ENCODE results near the gene COA1.
A peak's percentile ranks its signal among the peaks of the same experiment; 100 is the strongest.
"Not testable (repeated sequence)": the region's sequence is repeated elsewhere in the genome, so short reads cannot be mapped to it uniquely, and the experiment has no call there.

COA1 gene

GRCh38 chr7:43726466-43726865 is 2.9 kb downstream of the COA1 start:
- no peak for FAIRE-seq

- no peak for FAIRE-seq
Observed at GRCh38 chr7:43725251-43725650, 4.1 kb downstream of the COA1 start.

GRCh38 chr7:43723007-43723341 is 6.3 kb downstream of the COA1 start:
- no peak for FAIRE-seq

GRCh38 chr7:43721193-43721806 is 8.0 kb downstream of the COA1 start:
- FAIRE-seq = peak; percentile 86

- FAIRE-seq = no peak
Observed at GRCh38 chr7:43716598-43716997, 12.7 kb downstream of the COA1 start.

GRCh38 chr7:43715966-43716365 is 13.4 kb downstream of the COA1 start:
- not testable (repeated sequence) for FAIRE-seq

GRCh38 chr7:43711503-43711902 is 17.8 kb downstream of the COA1 start:
- no peak for FAIRE-seq

DNA sequence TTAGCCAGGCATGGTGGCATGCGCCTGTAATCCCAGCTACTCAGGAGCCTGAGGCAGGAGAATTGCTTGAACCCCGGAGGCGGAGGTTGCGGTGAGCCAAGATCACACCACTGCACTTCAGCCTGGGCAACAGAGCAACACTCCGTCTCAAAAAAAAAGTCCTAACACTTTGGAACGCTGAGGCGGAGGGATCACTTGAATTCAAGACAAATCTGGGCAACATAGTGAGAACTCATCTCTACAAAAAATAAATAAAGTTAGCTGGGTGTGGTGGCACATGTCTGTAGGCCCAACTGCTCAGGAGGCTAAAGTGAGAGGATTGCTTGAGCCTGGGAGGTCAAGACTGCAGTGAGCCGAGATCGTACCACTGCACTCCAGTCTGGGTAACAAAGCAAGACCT is 21.3 kb downstream of the COA1 start:
- not testable (repeated sequence) for FAIRE-seq

DNA sequence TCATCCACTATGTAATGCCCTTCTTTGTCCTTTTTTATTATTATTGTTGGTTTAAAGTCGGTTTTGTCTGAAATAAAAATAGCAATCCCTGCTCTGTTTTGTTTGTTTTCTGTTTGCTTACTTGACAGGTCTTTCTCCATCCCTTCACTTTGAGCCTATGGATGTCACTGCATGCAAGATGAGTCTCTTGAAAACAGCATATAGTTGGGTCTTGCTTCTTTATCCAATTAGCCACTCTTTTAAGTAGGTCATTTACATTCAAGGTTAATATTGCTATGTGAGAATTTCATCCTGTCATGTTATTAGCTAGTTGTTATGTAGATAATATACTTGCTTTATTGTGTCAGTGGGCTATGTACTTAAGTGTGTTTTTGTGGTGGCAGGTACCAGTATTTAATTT is 25.8 kb downstream of the COA1 start:
- no peak for FAIRE-seq

DNA sequence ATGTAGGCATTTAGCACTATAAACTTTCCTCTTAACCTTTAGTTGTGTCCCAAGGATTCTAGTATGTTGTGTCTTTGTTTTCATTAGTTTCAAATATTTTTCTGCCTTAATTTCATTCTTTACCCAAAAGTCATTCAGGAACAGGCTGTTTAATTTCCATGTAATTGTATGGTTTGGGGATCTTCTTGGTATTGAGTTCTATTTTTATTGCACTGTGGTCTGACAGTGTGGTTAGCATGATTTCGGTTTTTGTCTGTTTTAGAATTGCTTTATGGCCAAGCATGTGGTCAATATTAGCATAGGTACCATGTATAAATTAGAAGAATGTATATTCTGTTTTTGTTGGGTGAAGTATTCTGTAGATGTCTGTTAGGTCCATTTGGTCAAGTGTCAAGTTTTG is 26.3 kb downstream of the COA1 start:
- FAIRE-seq = no peak

DNA sequence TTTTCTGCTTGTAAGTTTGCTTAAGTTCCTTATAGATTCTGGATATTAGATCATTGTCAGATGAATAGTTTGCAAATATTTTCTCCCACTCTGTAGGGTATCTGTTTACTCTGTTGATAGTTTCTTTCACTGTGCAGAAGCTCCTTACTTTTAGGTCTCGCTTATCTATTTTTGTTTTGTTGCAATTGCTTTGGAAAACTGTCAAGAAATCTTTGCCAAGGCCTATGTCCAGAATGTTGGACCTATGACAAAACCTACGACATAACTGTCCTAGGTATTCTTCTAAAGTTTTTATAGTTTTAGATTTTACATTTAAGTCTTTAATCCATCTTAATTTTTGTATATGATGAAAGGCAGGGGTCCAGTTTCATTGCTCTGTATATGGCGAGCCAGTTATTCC is 27.4 kb downstream of the COA1 start:
- no peak for FAIRE-seq

GRCh38 chr7:43701500-43701854 is 27.8 kb downstream of the COA1 start:
- no peak for FAIRE-seq

DNA sequence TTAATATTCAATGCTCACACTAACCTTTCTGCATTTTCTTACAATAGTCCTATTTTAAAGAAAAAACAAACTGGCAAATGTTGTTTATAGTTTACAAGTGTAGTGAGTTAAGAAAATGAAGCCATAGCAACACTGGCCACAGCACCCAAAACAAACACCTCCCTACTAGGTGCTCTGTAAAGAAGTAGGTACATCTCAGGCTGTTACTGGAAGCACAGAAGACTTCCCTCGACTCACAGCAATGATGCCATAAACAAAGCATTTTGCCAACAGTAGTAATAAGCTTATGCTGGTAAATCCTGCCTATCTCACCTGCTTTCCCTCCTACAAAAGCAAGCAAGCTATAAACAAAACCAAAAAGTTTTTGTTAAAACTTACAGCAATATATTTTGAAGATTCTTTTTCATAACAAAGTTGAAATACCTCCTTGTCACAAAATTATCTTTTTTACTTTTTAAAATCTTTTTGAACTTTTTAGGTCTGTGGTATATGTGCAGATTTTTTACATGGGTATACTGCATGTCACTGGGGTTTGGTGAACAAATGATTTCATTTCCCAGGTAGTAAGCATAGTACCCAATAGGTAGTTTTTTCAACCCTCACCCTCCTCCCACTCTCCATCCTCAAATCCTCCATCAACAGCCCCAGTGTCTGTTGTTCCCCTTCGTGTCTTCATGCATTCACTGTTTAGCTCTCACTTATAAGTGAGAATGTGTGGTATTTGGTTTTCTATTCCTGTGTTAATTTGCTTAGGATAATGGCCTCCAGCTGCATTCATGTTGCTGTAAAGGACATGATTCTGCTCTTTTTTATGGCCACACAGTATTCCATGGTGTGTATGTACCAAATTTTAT is 28.4 kb downstream of the COA1 start:
- FAIRE-seq = no peak

DNA sequence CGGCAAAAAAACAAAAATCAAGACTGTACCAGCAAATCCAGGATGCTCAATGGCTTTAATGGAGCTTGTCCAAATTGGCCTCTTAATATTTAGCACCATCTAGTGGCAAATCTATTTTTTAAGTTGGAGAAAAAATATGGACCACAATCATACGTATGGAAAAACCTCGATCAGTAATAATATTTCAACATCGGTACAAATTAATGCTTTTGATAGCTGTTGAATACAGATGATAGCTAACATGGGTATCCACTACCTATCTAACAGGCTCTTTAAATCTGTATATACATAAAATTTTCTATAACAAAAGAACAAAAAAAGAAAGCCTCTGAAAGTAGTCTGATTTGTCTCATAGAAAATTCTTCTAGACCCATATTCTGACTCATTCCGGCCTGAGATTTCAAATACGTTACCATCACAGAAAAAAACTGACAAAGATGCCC is 29.2 kb downstream of the COA1 start:
- FAIRE-seq = peak; percentile 76

DNA sequence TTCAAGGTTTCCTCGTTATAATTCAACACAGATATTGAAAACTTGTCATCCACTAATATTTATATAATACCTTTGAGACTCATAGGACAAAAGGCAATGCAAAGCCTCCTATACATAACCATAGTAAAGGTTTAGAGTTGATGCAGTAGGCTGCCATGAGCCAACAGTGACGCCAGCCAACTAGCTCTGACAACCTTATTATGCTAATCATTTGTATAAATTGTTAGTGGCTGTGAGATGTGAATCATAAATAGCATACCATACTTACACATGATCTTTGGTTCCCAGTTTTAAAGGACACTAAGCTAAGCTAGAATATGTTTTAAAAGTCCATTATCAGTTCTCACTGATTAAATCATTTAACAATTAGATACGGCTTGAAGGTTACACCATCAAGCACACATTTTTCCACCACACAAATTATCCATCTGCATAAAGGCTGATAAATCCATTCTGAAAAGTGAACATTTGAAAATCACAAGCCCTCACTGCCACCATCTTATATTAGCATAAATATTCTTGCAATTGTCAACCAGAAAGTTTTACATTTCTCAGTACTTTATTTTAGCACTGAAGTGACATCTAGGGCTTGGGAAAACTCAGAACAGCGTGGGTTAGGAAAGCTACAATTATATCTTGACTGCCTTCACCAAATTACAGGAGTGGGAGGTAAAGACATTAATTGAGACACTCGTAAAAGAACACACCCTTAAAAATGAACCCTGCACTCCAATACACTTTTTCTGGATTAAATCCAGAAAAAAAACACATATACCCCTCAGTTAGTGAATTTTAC is 30.7 kb downstream of the COA1 start:
- FAIRE-seq = no peak

DNA sequence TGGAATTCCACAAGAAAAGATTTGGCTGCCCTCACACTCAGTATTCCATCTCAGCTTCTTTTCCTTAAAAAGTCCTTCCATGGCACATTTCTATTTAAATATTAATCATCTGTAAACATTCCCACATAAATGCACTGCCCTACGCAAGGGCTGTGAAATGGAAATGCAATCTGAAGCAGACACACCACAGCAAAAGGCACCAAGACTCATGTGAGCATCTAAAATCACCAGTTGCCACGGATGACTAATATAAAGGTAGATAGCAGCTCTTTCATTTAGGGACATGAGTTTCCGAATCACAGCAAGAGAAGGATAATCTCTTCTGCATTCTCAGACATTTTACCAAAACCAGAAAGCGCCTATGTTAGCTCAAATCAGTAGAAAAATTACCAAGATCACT is 31.6 kb downstream of the COA1 start:
- no peak for FAIRE-seq

GRCh38 chr7:43695365-43695764 is 34.0 kb downstream of the COA1 start:
- no peak for FAIRE-seq

GRCh38 chr7:43694399-43694748 is 34.9 kb downstream of the COA1 start:
- no peak for FAIRE-seq

DNA sequence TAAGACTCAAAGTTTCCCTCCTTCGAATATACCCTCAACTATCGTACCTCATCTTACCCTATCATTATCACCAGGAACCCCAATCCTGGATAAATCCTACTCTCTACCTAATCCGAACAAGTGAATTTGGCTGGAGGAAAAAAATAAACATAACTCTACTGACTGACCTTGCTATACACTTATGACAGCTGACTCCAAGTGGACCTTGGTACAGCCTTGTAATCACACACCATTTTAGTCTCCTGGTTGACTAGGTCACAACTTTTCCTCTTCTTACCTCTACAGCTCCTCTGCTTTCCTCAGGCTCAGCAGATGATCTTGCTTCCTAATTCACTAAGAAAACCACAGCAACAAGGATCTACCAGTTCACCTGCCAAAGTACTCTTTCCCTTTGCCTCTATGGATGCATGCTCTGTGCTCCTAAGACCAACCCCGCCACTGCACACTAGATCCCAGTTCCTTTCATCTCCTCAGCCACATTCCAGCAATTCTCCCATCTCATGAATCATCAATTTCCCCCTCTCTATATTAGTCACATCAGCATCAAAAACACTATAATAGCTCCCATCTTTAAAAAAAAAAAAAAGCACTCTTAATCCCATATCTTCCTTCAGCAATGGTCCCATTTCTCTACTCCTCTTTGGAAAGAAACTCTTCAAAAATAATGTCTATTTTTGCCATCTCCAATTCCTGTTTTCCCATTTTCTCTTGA is 35.5 kb downstream of the COA1 start:
- no peak for FAIRE-seq

DNA sequence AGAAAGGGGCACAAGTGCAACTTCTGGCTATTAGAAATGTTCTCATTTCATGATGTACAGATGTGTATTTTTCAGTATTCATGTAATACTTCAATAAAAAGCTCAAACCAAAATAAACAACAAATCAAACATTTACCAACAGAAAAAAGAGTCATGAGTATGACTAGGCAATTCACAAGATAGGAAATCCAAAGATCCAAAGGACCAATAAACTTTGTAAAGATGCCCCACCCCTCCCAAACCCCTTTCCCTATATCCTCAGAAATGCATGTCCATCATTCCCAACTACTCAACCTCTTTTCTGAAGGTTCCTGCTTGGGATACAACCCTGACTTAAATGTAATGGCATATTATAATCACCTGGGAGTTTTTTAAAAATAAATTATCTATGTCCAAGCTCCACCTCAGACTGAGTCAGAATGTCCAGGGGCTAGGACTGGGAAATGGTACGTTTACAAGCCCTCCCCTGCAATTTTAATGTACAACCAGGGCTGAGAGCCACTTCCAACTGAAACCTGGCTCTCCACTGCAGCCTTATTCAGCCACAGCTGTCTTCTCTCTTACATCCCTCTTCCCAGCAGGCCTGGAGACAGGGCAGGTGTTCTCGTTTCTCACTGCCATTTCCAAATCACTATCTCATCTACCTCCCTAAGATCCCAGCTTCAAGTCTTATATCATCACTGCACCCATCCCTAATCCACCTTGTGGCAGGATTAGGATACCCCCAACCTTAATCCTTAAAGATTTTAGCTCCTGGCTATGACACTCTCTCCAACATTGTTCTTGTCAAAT is 36.5 kb downstream of the COA1 start:
- no peak for FAIRE-seq

DNA sequence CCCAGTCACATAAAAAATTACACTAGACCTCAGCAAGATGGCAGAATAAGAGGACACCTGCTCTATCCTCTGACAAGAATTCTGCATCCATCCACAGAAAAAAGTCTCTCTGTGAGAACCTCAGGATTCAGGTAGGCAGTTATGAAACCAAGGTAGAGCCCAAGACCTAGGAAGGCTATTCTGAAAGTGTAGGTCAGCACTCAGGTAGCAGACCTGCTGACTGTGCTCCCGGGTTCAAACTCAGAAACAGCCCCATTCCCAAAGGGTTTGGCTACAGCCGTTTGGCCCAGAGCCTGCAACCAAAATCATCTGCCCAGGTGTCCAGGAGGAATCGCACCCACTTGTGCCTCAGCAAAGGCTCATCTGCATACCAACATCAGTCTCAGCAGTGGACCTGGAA is 37.7 kb downstream of the COA1 start:
- FAIRE-seq = no peak

GRCh38 chr7:43689115-43689514 is 40.2 kb downstream of the COA1 start:
- FAIRE-seq = no peak

- FAIRE-seq = not testable (repeated sequence)
Observed at GRCh38 chr7:43687866-43688265, 41.5 kb downstream of the COA1 start.

Measured in TTC549 (cell line).